ENCODE data around the gene TCERG1.
"Not testable (repeated sequence)": the region's sequence is repeated elsewhere in the genome, so short reads cannot be mapped to it uniquely, and the experiment has no call there.

Gene TCERG1

DNA sequence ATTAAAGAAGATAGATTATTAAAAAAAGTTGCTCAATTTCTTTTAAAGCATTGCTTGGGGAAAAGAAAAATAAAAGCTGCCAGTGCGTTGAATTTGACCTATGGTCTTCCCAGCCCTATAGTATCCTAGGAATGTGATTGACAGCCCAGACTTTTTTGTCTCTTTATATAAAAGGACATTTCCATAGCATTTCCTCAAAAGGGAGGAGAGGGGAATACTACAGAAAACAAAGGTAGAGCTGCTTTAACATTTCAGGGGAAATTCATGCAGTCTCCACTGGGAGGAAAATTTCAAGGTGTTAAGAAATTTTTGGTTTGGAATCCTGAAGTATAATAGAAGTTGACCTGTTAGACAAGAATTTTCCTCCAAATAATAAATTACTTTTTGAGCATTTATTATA lies 86.7 kb downstream of the TCERG1 start:
- H3K27ac ChIP-seq (ENCODE audit: low read depth in 2 of 2, low read length in 2 of 2): no peak overlapping the region
- no peaks in the 10 kb centered on the region for H3K27me3 ChIP-seq (ENCODE audit: control insufficient read depth in 2 of 2, insufficient read depth in 2 of 2, low read length in 2 of 2)
- H3K4me1 ChIP-seq (ENCODE audit: control insufficient read depth in 2 of 2, insufficient read depth in 2 of 2, low read length in 2 of 2): no peaks in the 10 kb centered on the region
- H3K9ac ChIP-seq (ENCODE audit: low read depth in 1 of 2, low read length in 2 of 2): no peak overlapping the region
- no peak overlapping the region for H3K4me3 ChIP-seq (ENCODE audit: low read length in 2 of 2)
- no peaks in the 10 kb centered on the region for H3K36me3 ChIP-seq (ENCODE audit: control insufficient read depth in 2 of 2, insufficient read depth in 2 of 2, low read length in 2 of 2)
- no peaks in the 10 kb centered on the region for H3K9me3 ChIP-seq (ENCODE audit: control insufficient read depth in 2 of 2, low read length in 2 of 2)

GRCh38 chr5:146538432-146538831 lies 91.3 kb downstream of the TCERG1 start:
- Histone ChIP-seq H3K9ac (ENCODE audit: low read depth in 1 of 2, low read length in 2 of 2) (no peak overlapping the region), H3K4me1 (ENCODE audit: control insufficient read depth in 2 of 2, insufficient read depth in 2 of 2, low read length in 2 of 2) (no peaks in the 10 kb centered on the region), H3K4me3 (ENCODE audit: low read length in 2 of 2) (no peak overlapping the region), H3K9me3 (ENCODE audit: control insufficient read depth in 2 of 2, low read length in 2 of 2) (no peaks in the 10 kb centered on the region), H3K27ac (ENCODE audit: low read depth in 2 of 2, low read length in 2 of 2) (no peak overlapping the region), H3K36me3 (ENCODE audit: control insufficient read depth in 2 of 2, insufficient read depth in 2 of 2, low read length in 2 of 2) (no peaks in the 10 kb centered on the region), H3K27me3 (ENCODE audit: control insufficient read depth in 2 of 2, insufficient read depth in 2 of 2, low read length in 2 of 2) (no peaks in the 10 kb centered on the region)

GRCh38 chr5:146539973-146540372 lies 92.8 kb downstream of the TCERG1 start:
- peaks cover 0 to 4% of the 10 kb centered on the region in 2 donors for H3K27me3 ChIP-seq (ENCODE audit: control insufficient read depth in 2 of 2, insufficient read depth in 2 of 2, low read length in 2 of 2)

GRCh38 chr5:146540414-146540813 lies 93.3 kb downstream of the TCERG1 start:
- no peaks in the 10 kb centered on the region for H3K9me3 ChIP-seq (ENCODE audit: control insufficient read depth in 2 of 2, low read length in 2 of 2)
- no peak overlapping the region for H3K9ac ChIP-seq (ENCODE audit: low read depth in 1 of 2, low read length in 2 of 2)
- no peak overlapping the region for H3K4me3 ChIP-seq (ENCODE audit: low read length in 2 of 2)
- H3K27me3 ChIP-seq (ENCODE audit: control insufficient read depth in 2 of 2, insufficient read depth in 2 of 2, low read length in 2 of 2): peaks cover 0 to 4% of the 10 kb centered on the region in 2 donors
- H3K27ac ChIP-seq (ENCODE audit: low read depth in 2 of 2, low read length in 2 of 2): no peak overlapping the region
- H3K36me3 ChIP-seq (ENCODE audit: control insufficient read depth in 2 of 2, insufficient read depth in 2 of 2, low read length in 2 of 2): no peaks in the 10 kb centered on the region
- H3K4me1 ChIP-seq (ENCODE audit: control insufficient read depth in 2 of 2, insufficient read depth in 2 of 2, low read length in 2 of 2): no peaks in the 10 kb centered on the region

More at GRCh38 chr5:146539973-146540372, 92.8 kb downstream of the TCERG1 start:
- no peaks in the 10 kb centered on the region for H3K36me3 ChIP-seq (ENCODE audit: control insufficient read depth in 2 of 2, insufficient read depth in 2 of 2, low read length in 2 of 2)
- H3K4me3 ChIP-seq (ENCODE audit: low read length in 2 of 2): no peak overlapping the region
- H3K27ac ChIP-seq (ENCODE audit: low read depth in 2 of 2, low read length in 2 of 2): no peak overlapping the region
- H3K4me1 ChIP-seq (ENCODE audit: control insufficient read depth in 2 of 2, insufficient read depth in 2 of 2, low read length in 2 of 2): no peaks in the 10 kb centered on the region
- no peaks in the 10 kb centered on the region for H3K9me3 ChIP-seq (ENCODE audit: control insufficient read depth in 2 of 2, low read length in 2 of 2)
- no peak overlapping the region for H3K9ac ChIP-seq (ENCODE audit: low read depth in 1 of 2, low read length in 2 of 2)

DNA sequence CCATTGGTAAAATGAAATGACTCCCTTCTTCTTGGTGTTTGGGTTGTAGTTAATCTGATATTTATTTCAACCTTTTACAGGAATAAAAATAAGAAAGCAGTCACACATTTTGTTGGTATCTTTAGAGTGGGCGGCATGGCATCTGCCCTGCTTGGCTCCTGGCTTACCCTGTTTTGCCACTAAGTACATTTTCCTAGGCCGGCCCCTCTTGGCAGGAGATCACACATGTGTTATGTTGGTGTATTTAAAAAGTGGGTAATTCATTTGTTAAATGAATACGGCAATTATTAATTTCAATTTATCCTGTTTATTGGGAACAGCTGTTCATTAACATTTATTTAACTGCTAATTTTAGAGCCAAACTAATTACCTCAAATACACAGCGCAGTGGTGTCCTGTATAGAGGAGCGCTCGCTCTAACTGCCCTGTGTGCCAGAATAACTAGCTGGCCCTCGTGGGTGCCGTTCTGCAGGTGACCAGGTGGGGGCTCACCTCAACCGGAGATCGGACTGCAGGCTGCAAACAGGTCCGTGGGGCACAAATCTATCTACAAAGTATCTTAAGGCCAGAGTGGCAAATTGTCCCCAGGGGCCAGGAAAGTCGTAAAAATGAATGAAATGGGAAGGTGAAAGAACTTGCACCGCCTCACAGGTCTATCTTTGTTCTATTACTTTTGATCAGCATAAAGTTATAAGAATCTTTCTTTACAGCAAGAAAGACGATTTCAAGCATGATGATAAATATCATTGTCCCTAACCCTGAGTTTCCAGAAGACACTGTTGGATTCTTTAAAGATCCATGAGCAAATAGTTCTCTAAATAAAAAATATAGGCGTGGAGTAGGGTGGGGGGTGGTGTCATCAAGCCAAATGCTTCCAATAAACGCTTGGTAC lies 95.1 kb downstream of the TCERG1 start:
- Histone ChIP-seq H3K27ac (ENCODE audit: low read depth in 2 of 2, low read length in 2 of 2) (no peak overlapping the region), H3K9me3 (ENCODE audit: control insufficient read depth in 2 of 2, low read length in 2 of 2) (no peaks in the 10 kb centered on the region), H3K27me3 (ENCODE audit: control insufficient read depth in 2 of 2, insufficient read depth in 2 of 2, low read length in 2 of 2) (peaks cover 0 to 4% of the 10 kb centered on the region in 2 donors), H3K9ac (ENCODE audit: low read depth in 1 of 2, low read length in 2 of 2) (no peak overlapping the region), H3K4me1 (ENCODE audit: control insufficient read depth in 2 of 2, insufficient read depth in 2 of 2, low read length in 2 of 2) (no peaks in the 10 kb centered on the region), H3K4me3 (ENCODE audit: low read length in 2 of 2) (no peak overlapping the region), H3K36me3 (ENCODE audit: control insufficient read depth in 2 of 2, insufficient read depth in 2 of 2, low read length in 2 of 2) (no peaks in the 10 kb centered on the region)

DNA sequence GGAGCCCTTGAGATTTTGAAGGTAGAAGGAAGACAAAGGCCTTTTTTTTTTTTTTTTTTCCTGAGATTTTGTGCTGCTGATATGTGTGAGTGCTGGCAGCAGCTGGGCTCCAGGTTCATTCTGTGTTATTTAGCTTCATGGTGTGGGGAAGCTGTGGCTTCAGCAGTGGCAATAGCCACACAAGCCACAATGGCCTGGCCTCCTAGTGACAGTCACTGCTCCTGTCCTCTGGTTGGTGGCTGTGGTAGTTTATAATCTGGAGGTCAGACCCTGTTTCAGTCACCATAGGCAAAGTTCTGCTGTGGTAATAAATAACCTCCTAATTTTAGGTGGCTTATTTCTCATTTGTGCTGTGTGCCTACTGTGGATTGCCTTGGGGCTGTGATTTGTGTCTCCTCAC lies 97.1 kb downstream of the TCERG1 start:
- H3K4me3 ChIP-seq (ENCODE audit: low read length in 2 of 2): no peak overlapping the region
- no peaks in the 10 kb centered on the region for H3K4me1 ChIP-seq (ENCODE audit: control insufficient read depth in 2 of 2, insufficient read depth in 2 of 2, low read length in 2 of 2)

DNA sequence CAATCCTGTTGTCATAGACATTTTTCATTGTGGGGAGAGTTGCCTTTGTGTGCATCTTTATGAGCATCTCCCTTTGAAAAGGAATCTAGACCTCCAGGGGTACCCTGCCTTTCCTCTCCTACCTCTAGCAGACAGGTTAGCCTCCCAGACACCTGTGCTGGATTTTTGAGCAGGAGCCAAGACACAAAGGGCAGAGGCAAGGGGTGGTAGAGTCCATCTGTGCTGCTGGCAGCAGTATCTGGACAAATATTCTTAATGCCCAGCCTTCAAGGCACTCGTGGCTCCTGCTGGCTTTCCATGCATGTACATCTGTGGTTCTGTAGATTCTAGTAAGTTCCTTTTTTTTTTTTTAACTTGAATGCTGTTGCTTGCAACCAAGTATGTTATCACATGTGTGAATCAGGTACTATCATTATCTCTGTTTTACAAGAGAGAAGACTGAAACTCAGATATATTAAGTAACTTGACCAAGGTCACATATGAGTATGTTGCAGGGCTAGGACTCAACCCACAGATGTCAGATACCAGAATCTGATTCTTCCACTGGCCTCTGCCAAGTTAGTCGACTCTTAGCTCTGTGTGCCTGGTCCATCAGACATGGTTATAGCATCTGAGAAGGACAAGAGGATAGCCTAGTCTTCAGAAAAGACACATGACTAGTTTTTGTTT lies 101.8 kb downstream of the TCERG1 start:
- H3K4me1 ChIP-seq (ENCODE audit: control insufficient read depth in 2 of 2, insufficient read depth in 2 of 2, low read length in 2 of 2): no peaks in the 10 kb centered on the region
- peaks cover 0 to 7% of the 10 kb centered on the region in 2 donors for H3K27me3 ChIP-seq (ENCODE audit: control insufficient read depth in 2 of 2, insufficient read depth in 2 of 2, low read length in 2 of 2)
- no peak overlapping the region for H3K4me3 ChIP-seq (ENCODE audit: low read length in 2 of 2)
- H3K36me3 ChIP-seq (ENCODE audit: control insufficient read depth in 2 of 2, insufficient read depth in 2 of 2, low read length in 2 of 2): no peaks in the 10 kb centered on the region
- H3K9me3 ChIP-seq (ENCODE audit: control insufficient read depth in 2 of 2, low read length in 2 of 2): no peaks in the 10 kb centered on the region
- H3K27ac ChIP-seq (ENCODE audit: low read depth in 2 of 2, low read length in 2 of 2): no peak overlapping the region
- no peak overlapping the region for H3K9ac ChIP-seq (ENCODE audit: low read depth in 1 of 2, low read length in 2 of 2)

More for the DNA sequence above, 97.1 kb downstream of the TCERG1 start:
- Histone ChIP-seq H3K9me3 (ENCODE audit: control insufficient read depth in 2 of 2, low read length in 2 of 2) (no peaks in the 10 kb centered on the region), H3K9ac (ENCODE audit: low read depth in 1 of 2, low read length in 2 of 2) (no peak overlapping the region), H3K27me3 (ENCODE audit: control insufficient read depth in 2 of 2, insufficient read depth in 2 of 2, low read length in 2 of 2) (peaks cover 0 to 4% of the 10 kb centered on the region in 2 donors), H3K27ac (ENCODE audit: low read depth in 2 of 2, low read length in 2 of 2) (no peak overlapping the region), H3K36me3 (ENCODE audit: control insufficient read depth in 2 of 2, insufficient read depth in 2 of 2, low read length in 2 of 2) (no peaks in the 10 kb centered on the region)

DNA sequence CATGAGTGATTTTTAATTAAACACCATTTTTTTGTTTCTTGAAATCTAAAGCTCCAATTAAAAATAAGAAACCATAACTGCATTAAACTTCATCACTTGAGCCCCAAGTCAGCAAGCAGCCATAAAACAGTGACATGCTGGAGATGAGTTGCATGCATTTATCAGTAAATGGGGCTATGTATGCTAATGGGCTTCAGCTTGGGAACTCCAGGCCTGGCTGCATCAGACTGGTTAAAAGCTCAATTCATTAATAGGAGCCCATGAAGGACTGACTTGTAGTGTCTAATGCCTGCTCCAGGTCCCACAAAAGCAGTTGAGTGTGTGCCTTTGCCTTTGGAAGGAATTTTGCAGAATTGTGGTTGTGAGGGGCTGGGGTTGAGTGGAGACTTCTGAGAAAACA lies 102.5 kb downstream of the TCERG1 start:
- Histone ChIP-seq H3K27me3 (ENCODE audit: control insufficient read depth in 2 of 2, insufficient read depth in 2 of 2, low read length in 2 of 2) (peaks cover 0 to 4% of the 10 kb centered on the region in 2 donors), H3K4me3 (ENCODE audit: low read length in 2 of 2) (no peak overlapping the region), H3K36me3 (ENCODE audit: control insufficient read depth in 2 of 2, insufficient read depth in 2 of 2, low read length in 2 of 2) (no peaks in the 10 kb centered on the region), H3K4me1 (ENCODE audit: control insufficient read depth in 2 of 2, insufficient read depth in 2 of 2, low read length in 2 of 2) (no peaks in the 10 kb centered on the region), H3K9ac (ENCODE audit: low read depth in 1 of 2, low read length in 2 of 2) (no peak overlapping the region), H3K9me3 (ENCODE audit: control insufficient read depth in 2 of 2, low read length in 2 of 2) (no peaks in the 10 kb centered on the region), H3K27ac (ENCODE audit: low read depth in 2 of 2, low read length in 2 of 2) (no peak overlapping the region)

- Histone ChIP-seq H3K4me1 (ENCODE audit: control insufficient read depth in 2 of 2, insufficient read depth in 2 of 2, low read length in 2 of 2) (no peaks in the 10 kb centered on the region), H3K4me3 (ENCODE audit: low read length in 2 of 2) (no peak overlapping the region), H3K27ac (ENCODE audit: low read depth in 2 of 2, low read length in 2 of 2) (no peak overlapping the region), H3K9me3 (ENCODE audit: control insufficient read depth in 2 of 2, low read length in 2 of 2) (no peaks in the 10 kb centered on the region), H3K27me3 (ENCODE audit: control insufficient read depth in 2 of 2, insufficient read depth in 2 of 2, low read length in 2 of 2) (peaks cover 0 to 4% of the 10 kb centered on the region in 2 donors), H3K9ac (ENCODE audit: low read depth in 1 of 2, low read length in 2 of 2) (no peak overlapping the region), H3K36me3 (ENCODE audit: control insufficient read depth in 2 of 2, insufficient read depth in 2 of 2, low read length in 2 of 2) (no peaks in the 10 kb centered on the region)
These were observed 106.3 kb downstream of the TCERG1 start for GRCh38 chr5:146553446-146553845.

GRCh38 chr5:146556884-146557283 lies 109.8 kb downstream of the TCERG1 start:
- not testable (repeated sequence) for H3K9ac ChIP-seq (ENCODE audit: low read depth in 1 of 2, low read length in 2 of 2); H3K27me3 ChIP-seq (ENCODE audit: control insufficient read depth in 2 of 2, insufficient read depth in 2 of 2, low read length in 2 of 2); H3K4me3 ChIP-seq (ENCODE audit: low read length in 2 of 2); H3K9me3 ChIP-seq (ENCODE audit: control insufficient read depth in 2 of 2, low read length in 2 of 2); H3K4me1 ChIP-seq (ENCODE audit: control insufficient read depth in 2 of 2, insufficient read depth in 2 of 2, low read length in 2 of 2); H3K27ac ChIP-seq (ENCODE audit: low read depth in 2 of 2, low read length in 2 of 2); H3K36me3 ChIP-seq (ENCODE audit: control insufficient read depth in 2 of 2, insufficient read depth in 2 of 2, low read length in 2 of 2)
